ENCODE results near the gene ARHGEF7. TPM values are rescaled to one million over a fixed set of nuclear protein-coding genes. Genes with fewer than 3 reads are reported as not detected.

The ARHGEF7 gene
- polyA plus RNA-seq, 4 donors, result 21.6 to 76.4 (median 24.7) TPM

DNA sequence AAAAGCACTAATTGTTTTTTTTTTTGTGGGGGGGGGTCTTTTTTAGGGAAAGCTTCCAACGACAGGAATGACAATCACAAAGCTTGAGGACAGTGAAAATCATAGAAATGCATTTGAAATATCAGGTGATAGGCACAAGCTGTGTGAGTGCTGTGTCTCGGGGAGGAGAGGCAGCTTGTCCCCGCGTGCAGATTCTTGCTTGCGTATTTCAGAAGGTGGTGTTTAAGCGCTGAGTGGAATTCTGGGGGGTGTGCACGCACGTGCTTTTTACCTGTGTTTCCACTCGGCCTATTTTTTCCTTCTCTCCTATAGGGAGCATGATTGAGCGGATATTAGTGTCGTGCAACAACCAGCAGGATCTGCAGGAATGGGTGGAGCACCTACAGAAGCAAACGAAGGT is 165.1 kb downstream of the ARHGEF7 start:
- Histone ChIP-seq H3K4me1 (ENCODE audit: control insufficient read depth in 3 of 3, insufficient read depth in 2 of 3, low read depth in 1 of 3, low read length in 2 of 3) (no peaks in the 10 kb centered on the region), H3K36me3 (ENCODE audit: control insufficient read depth in 3 of 3, insufficient read depth in 2 of 3, low read depth in 1 of 3, low read length in 3 of 3) (peaks cover 8 to 54% (median 49%) of the 10 kb centered on the region in 3 donors), H3K9me3 (ENCODE audit: control insufficient read depth in 2 of 2, insufficient read depth in 1 of 2, low read depth in 1 of 2, low read length in 1 of 2) (no peaks in the 10 kb centered on the region), H3K27me3 (ENCODE audit: control insufficient read depth in 3 of 3, insufficient read depth in 3 of 3, low read length in 3 of 3) (no peaks in the 10 kb centered on the region), H3K4me3 (ENCODE audit: low read depth in 1 of 3, low read length in 3 of 3) (no peak overlapping the region), H3K27ac (ENCODE audit: low read depth in 1 of 3, low read length in 2 of 3) (no peak overlapping the region)
- DNase-seq (no peak), FAIRE-seq (no peak)
- WGBS, 3 donors, result 92% methylated on average over 12 of the region's 12 CpGs

DNA sequence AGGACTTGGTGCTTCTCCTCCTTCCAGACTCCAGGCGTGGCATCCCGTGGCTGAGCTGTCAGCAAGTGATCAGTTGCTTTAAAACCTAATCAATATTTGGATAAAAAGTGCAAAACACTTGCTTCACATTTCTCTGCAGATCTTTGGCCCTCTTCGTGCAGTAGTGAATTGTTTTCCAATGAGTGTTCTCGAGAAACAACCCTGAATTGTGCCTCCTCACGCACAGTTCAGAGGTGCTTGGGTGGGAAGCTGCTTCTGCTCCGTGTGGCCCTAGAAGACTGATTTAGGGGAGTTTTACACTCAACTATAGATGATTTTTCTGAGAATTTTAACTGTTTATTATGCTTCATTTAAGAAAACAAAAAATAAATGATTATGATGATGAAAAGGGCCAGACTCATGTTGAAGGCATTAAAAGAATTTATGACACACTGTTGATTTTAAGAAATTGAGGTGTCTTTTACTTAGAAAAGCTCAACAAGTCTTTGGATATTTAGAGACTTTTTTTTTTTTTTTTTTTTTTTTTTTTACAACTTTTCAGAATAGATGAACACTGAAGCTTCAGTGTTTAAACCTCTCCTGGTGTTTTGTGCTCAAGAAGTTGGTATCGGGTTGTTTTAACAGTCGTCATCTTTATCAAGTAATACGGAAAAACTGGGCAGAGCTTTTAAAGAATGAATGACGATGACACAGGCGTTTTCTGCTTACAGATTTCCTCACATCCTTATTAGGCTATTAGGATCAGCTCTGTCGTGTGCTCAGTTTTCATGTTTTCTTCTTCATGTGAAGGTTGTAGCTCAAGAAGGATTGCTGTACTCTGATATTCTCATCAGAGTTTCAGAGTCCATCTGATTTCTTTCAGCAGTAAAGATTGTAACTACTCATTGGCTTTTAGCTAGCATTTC is 165.8 kb downstream of the ARHGEF7 start:
- H3K27ac ChIP-seq (ENCODE audit: low read depth in 1 of 3, low read length in 2 of 3), result peak overlapping the region in 2 of 3 donors; percentile 38 to 71
- no peaks in the 10 kb centered on the region for H3K4me1 ChIP-seq (ENCODE audit: control insufficient read depth in 3 of 3, insufficient read depth in 2 of 3, low read depth in 1 of 3, low read length in 2 of 3)
- no peak for FAIRE-seq
- peaks cover 11 to 54% (median 46%) of the 10 kb centered on the region in 3 donors for H3K36me3 ChIP-seq (ENCODE audit: control insufficient read depth in 3 of 3, insufficient read depth in 2 of 3, low read depth in 1 of 3, low read length in 3 of 3)
- no peaks in the 10 kb centered on the region for H3K9me3 ChIP-seq (ENCODE audit: control insufficient read depth in 2 of 2, insufficient read depth in 1 of 2, low read depth in 1 of 2, low read length in 1 of 2)
- no peak overlapping the region for H3K4me3 ChIP-seq (ENCODE audit: low read depth in 1 of 3, low read length in 3 of 3)
- 84 to 90% (median 88%) methylated on average over 12 of the region's 12 CpGs for WGBS, 3 donors
- H3K27me3 ChIP-seq (ENCODE audit: control insufficient read depth in 3 of 3, insufficient read depth in 3 of 3, low read length in 3 of 3), result no peaks in the 10 kb centered on the region
- no peak for DNase-seq

- Histone ChIP-seq H3K4me1 (ENCODE audit: control insufficient read depth in 3 of 3, insufficient read depth in 2 of 3, low read depth in 1 of 3, low read length in 2 of 3) (no peaks in the 10 kb centered on the region), H3K27ac (ENCODE audit: low read depth in 1 of 3, low read length in 2 of 3) (peak overlapping the region in 2 of 3 donors; percentile 38 to 81), H3K9me3 (ENCODE audit: control insufficient read depth in 2 of 2, insufficient read depth in 1 of 2, low read depth in 1 of 2, low read length in 1 of 2) (no peaks in the 10 kb centered on the region), H3K4me3 (ENCODE audit: low read depth in 1 of 3, low read length in 3 of 3) (no peak overlapping the region), H3K27me3 (ENCODE audit: control insufficient read depth in 3 of 3, insufficient read depth in 3 of 3, low read length in 3 of 3) (no peaks in the 10 kb centered on the region), H3K36me3 (ENCODE audit: control insufficient read depth in 3 of 3, insufficient read depth in 2 of 3, low read depth in 1 of 3, low read length in 3 of 3) (peaks cover 15 to 63% (median 47%) of the 10 kb centered on the region in 3 donors)
- DNase-seq, result no peak
- 65 to 84% (median 80%) methylated on average over 10 of the region's 10 CpGs for WGBS, 3 donors
- FAIRE-seq, result no peak
Measured at GRCh38 chr13:111281751-111282311, 166.7 kb downstream of the ARHGEF7 start.

DNA sequence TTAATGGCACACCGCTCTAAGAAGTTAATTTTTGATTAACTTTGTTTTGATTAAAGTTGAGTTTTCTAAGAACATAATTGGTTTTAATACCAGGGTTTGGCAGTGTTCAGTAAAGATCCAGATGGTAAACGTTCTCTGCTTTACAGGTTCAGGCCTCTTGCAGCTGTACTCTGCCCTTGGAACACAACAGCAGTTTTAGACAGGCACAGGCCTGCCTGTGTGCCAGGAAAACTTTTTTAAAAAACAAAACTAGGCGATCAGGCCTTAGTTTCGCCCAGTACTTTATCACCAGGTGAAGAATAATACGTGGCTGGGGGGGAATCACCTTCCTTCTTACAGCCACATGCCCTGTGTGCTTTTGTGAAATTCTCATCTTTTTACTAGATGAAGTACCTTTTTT is 167.3 kb downstream of the ARHGEF7 start:
- no peak for FAIRE-seq
- Histone ChIP-seq H3K4me3 (ENCODE audit: low read depth in 1 of 3, low read length in 3 of 3) (no peak overlapping the region), H3K27me3 (ENCODE audit: control insufficient read depth in 3 of 3, insufficient read depth in 3 of 3, low read length in 3 of 3) (no peaks in the 10 kb centered on the region), H3K9me3 (ENCODE audit: control insufficient read depth in 2 of 2, insufficient read depth in 1 of 2, low read depth in 1 of 2, low read length in 1 of 2) (no peaks in the 10 kb centered on the region), H3K4me1 (ENCODE audit: control insufficient read depth in 3 of 3, insufficient read depth in 2 of 3, low read depth in 1 of 3, low read length in 2 of 3) (no peaks in the 10 kb centered on the region), H3K27ac (ENCODE audit: low read depth in 1 of 3, low read length in 2 of 3) (peak overlapping the region in 1 of 3 donors; percentile 38), H3K36me3 (ENCODE audit: control insufficient read depth in 3 of 3, insufficient read depth in 2 of 3, low read depth in 1 of 3, low read length in 3 of 3) (peaks cover 19 to 69% (median 51%) of the 10 kb centered on the region in 3 donors)
- DNase-seq, result no peak
- WGBS, 3 donors, result 58 to 63% (median 63%) methylated on average over 5 of the region's 5 CpGs

DNA sequence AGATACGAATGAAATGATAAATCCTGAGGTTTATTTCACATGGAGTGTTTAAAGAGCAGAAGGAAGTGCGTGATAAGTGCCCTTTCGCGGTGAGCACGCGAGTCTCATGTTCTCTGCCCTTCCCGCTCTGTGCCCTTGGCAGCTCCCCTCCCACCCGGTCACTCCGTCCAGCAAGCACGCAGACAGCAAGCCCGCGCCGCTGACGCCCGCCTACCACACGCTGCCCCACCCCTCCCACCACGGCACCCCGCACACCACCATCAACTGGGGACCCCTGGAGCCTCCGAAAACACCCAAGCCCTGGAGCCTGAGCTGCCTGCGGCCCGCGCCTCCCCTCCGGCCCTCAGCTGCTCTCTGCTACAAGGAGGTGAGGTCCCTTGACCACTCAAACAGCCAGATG is 167.9 kb downstream of the ARHGEF7 start:
- Histone ChIP-seq H3K27ac (ENCODE audit: low read depth in 1 of 3, low read length in 2 of 3) (peak overlapping the region in 2 of 3 donors; percentile 14 to 38), H3K9me3 (ENCODE audit: control insufficient read depth in 2 of 2, insufficient read depth in 1 of 2, low read depth in 1 of 2, low read length in 1 of 2) (no peaks in the 10 kb centered on the region), H3K4me1 (ENCODE audit: control insufficient read depth in 3 of 3, insufficient read depth in 2 of 3, low read depth in 1 of 3, low read length in 2 of 3) (no peaks in the 10 kb centered on the region), H3K4me3 (ENCODE audit: low read depth in 1 of 3, low read length in 3 of 3) (no peak overlapping the region), H3K27me3 (ENCODE audit: control insufficient read depth in 3 of 3, insufficient read depth in 3 of 3, low read length in 3 of 3) (no peaks in the 10 kb centered on the region), H3K36me3 (ENCODE audit: control insufficient read depth in 3 of 3, insufficient read depth in 2 of 3, low read depth in 1 of 3, low read length in 3 of 3) (peaks cover 17 to 70% (median 50%) of the 10 kb centered on the region in 3 donors)
- DNase-seq, result no peak
- 95 to 97% (median 96%) methylated on average over 23 of the region's 23 CpGs for WGBS, 3 donors
- no peak for FAIRE-seq

DNA sequence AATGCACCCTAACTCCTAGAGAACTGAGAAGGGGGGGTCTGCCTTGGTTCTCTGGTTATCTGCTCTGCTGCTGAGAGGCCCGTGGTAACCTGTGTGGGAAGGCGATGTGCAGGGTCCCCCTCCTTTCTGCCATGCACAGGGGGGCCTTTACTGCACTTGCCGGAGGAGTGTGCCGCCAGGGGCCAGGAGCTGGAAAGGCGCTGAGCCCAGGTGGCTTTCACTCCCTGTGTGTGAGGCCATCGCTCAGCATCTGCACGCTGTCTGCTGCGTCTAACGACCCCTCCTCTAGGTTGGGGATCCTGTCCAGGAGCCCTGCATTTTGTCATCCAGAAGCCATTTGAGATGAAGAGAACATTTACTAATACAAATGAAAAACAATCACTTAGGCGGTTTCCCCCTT is 168.3 kb downstream of the ARHGEF7 start:
- no peaks in the 10 kb centered on the region for H3K27me3 ChIP-seq (ENCODE audit: control insufficient read depth in 3 of 3, insufficient read depth in 3 of 3, low read length in 3 of 3)
- 94 to 97% (median 95%) methylated on average over 7 to 10 of the region's 10 CpGs for WGBS, 3 donors
- H3K9me3 ChIP-seq (ENCODE audit: control insufficient read depth in 2 of 2, insufficient read depth in 1 of 2, low read depth in 1 of 2, low read length in 1 of 2), result no peaks in the 10 kb centered on the region
- no peaks in the 10 kb centered on the region for H3K4me1 ChIP-seq (ENCODE audit: control insufficient read depth in 3 of 3, insufficient read depth in 2 of 3, low read depth in 1 of 3, low read length in 2 of 3)
- peaks cover 15 to 70% (median 47%) of the 10 kb centered on the region in 3 donors for H3K36me3 ChIP-seq (ENCODE audit: control insufficient read depth in 3 of 3, insufficient read depth in 2 of 3, low read depth in 1 of 3, low read length in 3 of 3)
- DNase-seq, result no peak
- FAIRE-seq, result no peak
- no peak overlapping the region for H3K4me3 ChIP-seq (ENCODE audit: low read depth in 1 of 3, low read length in 3 of 3)
- H3K27ac ChIP-seq (ENCODE audit: low read depth in 1 of 3, low read length in 2 of 3), result no peak overlapping the region

DNA sequence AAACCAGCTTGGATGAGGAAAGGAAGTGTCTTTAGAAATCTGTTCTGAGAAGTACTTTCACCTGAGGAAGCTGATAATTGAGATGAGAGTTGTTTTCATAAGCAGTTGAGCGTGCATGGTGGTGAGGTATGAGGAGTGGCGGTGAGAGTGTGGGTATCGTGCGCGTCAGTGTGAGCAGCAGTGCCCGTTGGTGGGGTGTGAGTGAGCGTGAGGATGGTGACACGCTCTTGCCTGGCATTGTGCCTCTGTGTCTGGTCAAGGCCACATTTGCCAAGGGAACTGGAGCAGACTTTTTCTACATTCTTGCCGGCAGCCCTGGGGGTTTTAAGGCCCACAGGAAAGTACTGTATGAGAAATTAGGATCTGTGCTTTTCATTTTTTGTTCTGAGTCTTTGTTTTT is 168.9 kb downstream of the ARHGEF7 start:
- H3K4me3 ChIP-seq (ENCODE audit: low read depth in 1 of 3, low read length in 3 of 3), result no peak overlapping the region
- peaks cover 15 to 67% (median 43%) of the 10 kb centered on the region in 3 donors for H3K36me3 ChIP-seq (ENCODE audit: control insufficient read depth in 3 of 3, insufficient read depth in 2 of 3, low read depth in 1 of 3, low read length in 3 of 3)
- H3K27me3 ChIP-seq (ENCODE audit: control insufficient read depth in 3 of 3, insufficient read depth in 3 of 3, low read length in 3 of 3), result no peaks in the 10 kb centered on the region
- no peaks in the 10 kb centered on the region for H3K9me3 ChIP-seq (ENCODE audit: control insufficient read depth in 2 of 2, insufficient read depth in 1 of 2, low read depth in 1 of 2, low read length in 1 of 2)
- H3K27ac ChIP-seq (ENCODE audit: low read depth in 1 of 3, low read length in 2 of 3), result no peak overlapping the region
- no peaks in the 10 kb centered on the region for H3K4me1 ChIP-seq (ENCODE audit: control insufficient read depth in 3 of 3, insufficient read depth in 2 of 3, low read depth in 1 of 3, low read length in 2 of 3)
- WGBS, 3 donors, result 89 to 94% (median 91%) methylated on average over 9 of the region's 9 CpGs
- FAIRE-seq (no peak), DNase-seq (no peak)

- DNase-seq (no peak), FAIRE-seq (no peak)
- Histone ChIP-seq H3K27me3 (ENCODE audit: control insufficient read depth in 3 of 3, insufficient read depth in 3 of 3, low read length in 3 of 3) (no peaks in the 10 kb centered on the region), H3K27ac (ENCODE audit: low read depth in 1 of 3, low read length in 2 of 3) (no peak overlapping the region), H3K9me3 (ENCODE audit: control insufficient read depth in 2 of 2, insufficient read depth in 1 of 2, low read depth in 1 of 2, low read length in 1 of 2) (no peaks in the 10 kb centered on the region), H3K36me3 (ENCODE audit: control insufficient read depth in 3 of 3, insufficient read depth in 2 of 3, low read depth in 1 of 3, low read length in 3 of 3) (peaks cover 15 to 67% (median 41%) of the 10 kb centered on the region in 3 donors), H3K4me1 (ENCODE audit: control insufficient read depth in 3 of 3, insufficient read depth in 2 of 3, low read depth in 1 of 3, low read length in 2 of 3) (no peaks in the 10 kb centered on the region), H3K4me3 (ENCODE audit: low read depth in 1 of 3, low read length in 3 of 3) (no peak overlapping the region)
- WGBS, 3 donors, result 93 to 95% (median 93%) methylated on average over 14 of the region's 14 CpGs
Measured at GRCh38 chr13:111284565-111284964, 169.5 kb downstream of the ARHGEF7 start.

Data from small intestine (tissue), 7 donors.